H1 (cell line): ENCODE results near the gene CMTR2. TPM values are rescaled to one million over a fixed set of nuclear protein-coding genes. Genes with fewer than 3 reads are reported as not detected.

Source experiments
- CTCF ChIA-PET: fragments of 300-600 bp; sonication (Branson Sonifier 250); formaldehyde crosslinking; loops from one replicate; lab custom pipeline; 2021; ENCODE audit not compliant: partially characterized antibody; lab: Charles Lee
- POLR2A ChIA-PET: fragments of 300-600 bp; sonication (Branson Sonifier 250); formaldehyde crosslinking; loops from one replicate; lab custom pipeline; 2021; ENCODE audit warnings: inconsistent platforms; ENCODE audit not compliant: partially characterized antibody; lab: Charles Lee
- DNase-seq, 2 experiments: peaks; one replicate each; pipeline versions ENCODE4 v3.0.0 to v3.0.0-alpha.2; 2010 to 2022; ENCODE audit warnings: low spot score in 2 of 2, low read depth in 1 of 2, mixed read lengths in 1 of 2
- FAIRE-seq: peaks from 2 replicates; lab custom pipeline; 2011; peaks lifted over from hg19 to GRCh38; lab: Jason Lieb, UNC
- H2AFZ ChIP-seq: 2 replicates; pipeline ENCODE4 v1.8.1; 2012; ENCODE audit warnings: low read length, inconsistent platforms
- H2AK5ac ChIP-seq: 2 replicates; pipeline ENCODE4 v1.6.1; 2013; ENCODE audit warnings: low read depth, low read length
- H2BK120ac ChIP-seq: replicated peaks from 2 replicates; pipeline ENCODE3; 2013; ENCODE audit warnings: low read depth, low read length, inconsistent platforms
- H2BK12ac ChIP-seq: 2 replicates; pipeline ENCODE4 v1.6.1; 2013; ENCODE audit warnings: low read depth, low read length
- H2BK15ac ChIP-seq: 2 replicates; pipeline ENCODE4 v1.6.1; 2013; ENCODE audit warnings: low read length
- H2BK20ac ChIP-seq: 2 replicates; pipeline ENCODE4 v1.6.1; 2013; ENCODE audit warnings: low read length
- H2BK5ac ChIP-seq: 2 replicates; pipeline ENCODE4 v1.6.1; 2013; ENCODE audit warnings: low read depth, low read length
- H3K14ac ChIP-seq: 2 replicates; pipeline ENCODE4 v1.6.1; 2013; ENCODE audit warnings: inconsistent platforms; ENCODE audit not compliant: insufficient read length
- H3K18ac ChIP-seq: 2 replicates; pipeline ENCODE4 v1.6.1; 2013; ENCODE audit warnings: low read length; ENCODE audit errors: extremely low read depth
- H3K23ac ChIP-seq: 2 replicates; pipeline ENCODE4 v1.6.1; 2013; ENCODE audit warnings: inconsistent platforms; ENCODE audit not compliant: insufficient read length
- H3K23me2 ChIP-seq: 2 replicates; pipeline ENCODE4 v1.6.1; 2013; ENCODE audit warnings: low read depth, low read length
- H3K27ac ChIP-seq: 2 replicates; pipeline ENCODE4 v1.6.1; 2011; ENCODE audit warnings: low read depth, low read length, inconsistent platforms
- H3K27me3 ChIP-seq, 4 experiments: replicated peaks in 1 of 4; 1 replicate in 1 of 4; 2 replicates in 3 of 4; pipeline versions ENCODE4 v1.6.1 to v1.8.1; 2011 to 2013; ENCODE audit warnings: low read length in 3 of 4, mild to moderate bottlenecking in 3 of 4, inconsistent platforms in 2 of 4, mixed read lengths in 2 of 4, moderate library complexity in 1 of 4; ENCODE audit not compliant: control insufficient read depth in 3 of 4, insufficient read depth in 3 of 4; ENCODE audit errors: extremely low read depth in 1 of 4
- H3K36me3 ChIP-seq, 4 experiments: 2 replicates each; pipeline versions ENCODE4 v1.6.1 to v1.8.1; 2011 to 2013; ENCODE audit warnings: mild to moderate bottlenecking in 4 of 4, low read length in 3 of 4, moderate library complexity in 2 of 4, control low read depth in 1 of 4, inconsistent platforms in 1 of 4; ENCODE audit not compliant: insufficient read depth in 4 of 4, control insufficient read depth in 2 of 4
- H3K4ac ChIP-seq: replicated peaks from 2 replicates; pipeline ENCODE3; 2013; ENCODE audit warnings: low read length, low read depth, mixed read lengths, inconsistent platforms; ENCODE audit not compliant: insufficient read length
- H3K4me1 ChIP-seq, 4 experiments: replicated peaks in 1 of 4; 1 replicate in 1 of 4; 2 replicates in 3 of 4; pipeline versions ENCODE4 v1.6.1 to v1.8.1; 2011 to 2013; ENCODE audit warnings: low read length in 3 of 4, inconsistent platforms in 2 of 4, mixed read lengths in 1 of 4; ENCODE audit not compliant: insufficient read depth in 4 of 4, control insufficient read depth in 3 of 4
- H3K4me2 ChIP-seq, 2 experiments: 2 replicates each; pipeline versions ENCODE4 v1.6.1 to v1.8.1; 2011 to 2013; ENCODE audit warnings: low read depth in 2 of 2, low read length in 2 of 2, control low read depth in 1 of 2, inconsistent platforms in 1 of 2, mild to moderate bottlenecking in 1 of 2; ENCODE audit not compliant: insufficient read depth in 1 of 2
- H3K4me3 ChIP-seq, 4 experiments: fragments of 200-600, 300-600 bp in 1 of 4; sonication (generic), shearing (Covaris generic), sonication (Bioruptor Twin) in 1 of 4; 2 replicates each; pipeline versions ENCODE4 v1.5.1 to v1.8.1; 2011 to 2016; ENCODE audit warnings: low read length in 4 of 4, low read depth in 3 of 4, control low read depth in 2 of 4, inconsistent platforms in 2 of 4, mild to moderate bottlenecking in 2 of 4, mixed read lengths in 1 of 4, moderate library complexity in 1 of 4; ENCODE audit not compliant: insufficient read depth in 2 of 4; ENCODE audit errors: extremely low read depth in 1 of 4
- H3K56ac ChIP-seq: replicated peaks from 2 replicates; pipeline ENCODE3; 2013; ENCODE audit warnings: low read depth, mild to moderate bottlenecking, mixed read lengths, low read length, inconsistent platforms; ENCODE audit not compliant: insufficient read length
- H3K79me1 ChIP-seq: 2 replicates; pipeline ENCODE4 v1.6.1; 2013; ENCODE audit warnings: low read depth, low read length, control low read depth
- H3K79me2 ChIP-seq, 2 experiments: 2 replicates each; pipeline versions ENCODE4 v1.6.1 to v1.8.1; 2012 to 2013; ENCODE audit warnings: low read length in 2 of 2, mild to moderate bottlenecking in 2 of 2, inconsistent platforms in 1 of 2; ENCODE audit not compliant: insufficient read depth in 2 of 2, control insufficient read depth in 1 of 2
- H3K9ac ChIP-seq, 4 experiments: replicated peaks in 1 of 4; 1 replicate in 1 of 4; 2 replicates in 3 of 4; pipeline versions ENCODE4 v1.6.1 to v1.8.1; 2011 to 2013; ENCODE audit warnings: low read depth in 3 of 4, low read length in 3 of 4, control low read depth in 2 of 4, mild to moderate bottlenecking in 2 of 4, moderate library complexity in 2 of 4, inconsistent platforms in 1 of 4; ENCODE audit errors: extremely low read depth in 1 of 4
- H3K9me3 ChIP-seq, 2 experiments: 2 replicates each; pipeline versions ENCODE4 v1.6.1 to v1.8.1; 2012 to 2013; ENCODE audit warnings: mild to moderate bottlenecking in 2 of 2, moderate library complexity in 2 of 2, control low read depth in 1 of 2, inconsistent platforms in 1 of 2, low read depth in 1 of 2, low read length in 1 of 2, mixed read lengths in 1 of 2; ENCODE audit not compliant: insufficient read depth in 2 of 2
- H4K20me1 ChIP-seq, 2 experiments: replicated peaks in 1 of 2; 2 replicates each; pipeline versions ENCODE3 to v1.8.1; 2011 to 2013; ENCODE audit warnings: inconsistent platforms in 2 of 2, low read length in 2 of 2, mild to moderate bottlenecking in 1 of 2; ENCODE audit not compliant: insufficient read depth in 2 of 2, control insufficient read depth in 1 of 2
- H4K5ac ChIP-seq: 2 replicates; pipeline ENCODE4 v1.6.1; 2013; ENCODE audit warnings: low read length, low read depth, mixed read lengths, inconsistent platforms; ENCODE audit not compliant: insufficient read length
- H4K8ac ChIP-seq: 2 replicates; pipeline ENCODE4 v1.8.0; 2013; ENCODE audit warnings: mild to moderate bottlenecking, moderate library complexity, low read length, inconsistent platforms; ENCODE audit not compliant: insufficient read depth; ENCODE audit errors: extremely low read depth
- H4K91ac ChIP-seq: replicated peaks from 2 replicates; pipeline ENCODE3; 2013; ENCODE audit warnings: low read length, mixed read lengths, inconsistent platforms; ENCODE audit not compliant: insufficient read length
- CEBPB ChIP-seq: IDR thresholded peaks from 2 replicates; pipeline ENCODE4 v1.6.1; 2012; ENCODE audit warnings: low read depth, low read length
- HDAC6 ChIP-seq: IDR thresholded peaks from one replicate; pipeline ENCODE4 v1.7.1; 2012; ENCODE audit warnings: low read depth, mild to moderate bottlenecking, inconsistent platforms, low read length, moderate library complexity
- KDM1A ChIP-seq: fragments of 200-600, 300-600 bp; sonication (generic); IDR thresholded peaks from 2 replicates; pipeline ENCODE4 v1.7.1; 2016; ENCODE audit warnings: mild to moderate bottlenecking, low read length, borderline replicate concordance
- RNF2 ChIP-seq: fragments of 200-900, 300-1000 bp; sonication (generic); IDR thresholded peaks from 2 replicates; pipeline ENCODE4 v1.7.1; 2016; ENCODE audit warnings: borderline replicate concordance, low read depth, mild to moderate bottlenecking, antibody characterized with exemption, low read length; ENCODE audit not compliant: poor library complexity, severe bottlenecking; ENCODE audit errors: missing control alignments
- WGBS, 2 experiments: shearing (Covaris generic) in 1 of 2; methylation state at CpG; one replicate each; pipeline versions ENCODE4 v1.1.6 to v1.1.7; 2013 to 2015; ENCODE audit warnings: low lambda C conversion rate in 2 of 2, mixed read lengths in 2 of 2, inconsistent platforms in 1 of 2, low coverage in 1 of 2, missing lambda C conversion rate in 1 of 2; ENCODE audit not compliant: insufficient replicate concordance in 2 of 2, insufficient coverage in 1 of 2, insufficient read length in 1 of 2; ENCODE audit errors: extremely low coverage in 1 of 2, missing lambda C conversion rate in 1 of 2; 5-methylcytosine and 5-hydroxymethylcytosine counted together
- polyA plus RNA-seq, 7 experiments: library from polyadenylated mRNA; depleted of rRNA in 3 of 7; stranded (reverse) in 5 of 7; unstranded in 2 of 7; fragments of >200 nt in 5 of 7; fragments of 200-250 nt in 2 of 7; gene quantifications; 1 replicate in 5 of 7; 2 replicates in 1 of 7; 4 replicates in 1 of 7; pipeline versions ENCODE4 v1.2.1 to v1.2.3, GENCODE V29; 2011 to 2013; ENCODE audit warnings: missing spikeins in 2 of 7, mixed read lengths in 2 of 7
- total RNA-seq: library from RNA; stranded (reverse); fragmentation: NEBNext Ultra II Directional; extraction: Animal tissue kit (Norgen Biotek cat#: 25700); gene quantifications from 2 replicates; pipeline ENCODE4 v1.2.1, GENCODE V29; 2021

The CMTR2 gene
- total and polyA plus RNA-seq, 2 of the 8 experiments (the other 6 are each of a cell fraction or from before 2014, with no cell fraction given): 8.5 to 12.8 TPM

DNA sequence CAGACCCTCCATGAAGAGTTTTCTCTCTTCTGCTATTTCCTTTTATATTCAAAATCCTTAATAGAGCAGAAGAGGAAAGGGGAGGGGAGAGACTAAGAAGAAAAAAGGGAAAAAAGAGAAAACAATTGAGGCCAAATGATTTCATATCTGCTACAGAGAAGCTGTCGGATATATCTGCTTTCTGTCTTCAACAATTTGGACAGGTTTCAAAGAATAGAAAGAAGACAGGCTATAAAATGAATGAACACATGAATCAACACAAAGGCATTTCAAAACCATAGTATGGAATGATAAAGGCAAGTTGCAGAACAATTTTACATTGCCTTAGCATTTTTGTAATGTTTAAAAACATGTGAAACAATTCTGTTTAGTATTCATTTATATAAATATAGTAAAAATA is 4.7 kb upstream of the CMTR2 start:
- Histone ChIP-seq H3K27me3 (no peaks in the 10 kb centered on the region), H2BK20ac (no peak overlapping the region), H2BK15ac (no peak overlapping the region), H3K79me2 (no peaks in the 10 kb centered on the region), H4K5ac (no peak overlapping the region), H4K20me1 (no peaks in the 10 kb centered on the region), H2BK12ac (no peak overlapping the region), H3K9ac (no peak overlapping the region), H3K4me3 (no peak overlapping the region), H2AK5ac (no peak overlapping the region), H4K8ac (no peak overlapping the region), H3K27ac (no peak overlapping the region), H2BK120ac (no peak overlapping the region), H3K23ac (no peak overlapping the region), H3K56ac (no peak overlapping the region), H4K91ac (no peak overlapping the region), H3K9me3 (no peaks in the 10 kb centered on the region), H3K14ac (no peak overlapping the region), H3K4me2 (no peak overlapping the region), H2BK5ac (no peak overlapping the region), H3K18ac (no peak overlapping the region), H3K23me2 (peaks cover 2% of the 10 kb centered on the region; the same call in 1 of the 2 replicates), H3K36me3 (no peaks in the 10 kb centered on the region), H3K79me1 (no peaks in the 10 kb centered on the region), H3K4ac (no peak overlapping the region), H2AFZ (no peak overlapping the region), H3K4me1 (peaks cover 0 to 6% (median under 1%) of the 10 kb centered on the region in 4 experiments; a peak in 2 of 7 replicates)
- CTCF ChIA-PET: interaction anchor here (1.3 kb wide), 1 partner anchor 18 kb away, joined by 5 read pairs; no protein-coding TSS in a partner anchor
- WGBS, 2 experiments: 89% methylated on average over 1 of the region's 1 CpG; no CpG with 5 or more reads in 1 of the 2 experiments
- TF ChIP-seq CEBPB (no peak), RNF2 (no peak), KDM1A (no peak), HDAC6 (no peak)
- DNase-seq (no peak), FAIRE-seq (no peak)
- POLR2A ChIA-PET: no interaction called here
